CD4-positive, alpha-beta memory T cell (primary cell): Measurements from ENCODE around the gene INCA1. TPM values are rescaled to one million over a fixed set of nuclear protein-coding genes. Genes with fewer than 3 reads are reported as not detected.
A peak's percentile ranks its signal among the peaks of the same experiment; 100 is the strongest.

Source experiments
- CTCF ChIA-PET: fragments of 350-600 bp; sonication (Branson Sonifier 250); formaldehyde crosslinking; loops from one replicate; lab custom pipeline; 2021; ENCODE audit warnings: inconsistent platforms; ENCODE audit not compliant: partially characterized antibody; lab: Charles Lee
- POLR2A ChIA-PET: fragments of 350-600 bp; sonication (Branson Sonifier 250); formaldehyde crosslinking; loops from one replicate; lab custom pipeline; 2021; ENCODE audit not compliant: partially characterized antibody; lab: Charles Lee
- DNase-seq, 5 donors: peaks; one replicate each; pipeline versions ENCODE4 v3.0.0 to v3.0.0-alpha.2; 2020 to 2022; ENCODE audit warnings: mixed read lengths in 1 of 5
- H3K27ac ChIP-seq: one replicate; pipeline ENCODE4 v1.7.0; 2013; ENCODE audit warnings: low read depth, low read length
- H3K27me3 ChIP-seq: 2 replicates; pipeline ENCODE4 v1.7.0; 2013; ENCODE audit warnings: mild to moderate bottlenecking, low read length, moderate library complexity; ENCODE audit not compliant: insufficient read depth
- H3K36me3 ChIP-seq: 2 replicates; pipeline ENCODE4 v1.7.0; 2013; ENCODE audit warnings: mild to moderate bottlenecking, low read length, moderate library complexity; ENCODE audit not compliant: insufficient read depth
- H3K4me1 ChIP-seq: 2 replicates; pipeline ENCODE4 v1.7.0; 2013; ENCODE audit warnings: mild to moderate bottlenecking, low read length, moderate library complexity; ENCODE audit not compliant: insufficient read depth
- H3K4me3 ChIP-seq, 2 donors: one replicate each; pipeline ENCODE4 v1.7.0; 2013; ENCODE audit warnings: low read length in 2 of 2, mild to moderate bottlenecking in 1 of 2
- H3K9me3 ChIP-seq, 2 donors: one replicate each; pipeline ENCODE4 v1.7.0; 2013; ENCODE audit warnings: low read length in 2 of 2, control low read depth in 1 of 2; ENCODE audit not compliant: control insufficient read depth in 1 of 2
- H3K27ac Mint-ChIP-seq, 7 donors: one replicate each; pipeline ENCODE4 v1.8.0; 2020 to 2021; ENCODE audit warnings: mixed read lengths in 7 of 7, mild to moderate bottlenecking in 6 of 7, inconsistent platforms in 3 of 7, moderate library complexity in 3 of 7
- H3K27me3 Mint-ChIP-seq, 2 donors: one replicate each; pipeline ENCODE4 v1.8.0; 2020 to 2021; ENCODE audit warnings: mixed read lengths in 2 of 2
- H3K36me3 Mint-ChIP-seq, 2 donors: one replicate each; pipeline ENCODE4 v1.8.0; 2020 to 2021; ENCODE audit warnings: mixed read lengths in 2 of 2, inconsistent platforms in 1 of 2, mild to moderate bottlenecking in 1 of 2
- H3K4me1 Mint-ChIP-seq, 4 donors: one replicate each; pipeline ENCODE4 v1.8.0; 2020 to 2021; ENCODE audit warnings: mixed read lengths in 4 of 4, mild to moderate bottlenecking in 1 of 4
- H3K4me3 Mint-ChIP-seq, 8 donors: one replicate each; pipeline ENCODE4 v1.8.0; 2020 to 2021; ENCODE audit warnings: mixed read lengths in 8 of 8, mild to moderate bottlenecking in 7 of 8, moderate library complexity in 6 of 8, inconsistent platforms in 3 of 8
- H3K9me3 Mint-ChIP-seq, 8 donors: one replicate each; pipeline ENCODE4 v1.8.0; 2020 to 2021; ENCODE audit warnings: mixed read lengths in 8 of 8, mild to moderate bottlenecking in 5 of 8, inconsistent platforms in 3 of 8, moderate library complexity in 1 of 8
- intact Hi-C: fragments of 100-400 bp; cut with micrococcal nuclease; formaldehyde crosslinking; loops from one replicate; pipeline ENCODE4 v1.15.1; 2023
- polyA plus RNA-seq, 2 donors: library from polyadenylated mRNA; unstranded; fragments of 300-500 nt; fragmentation: Illumina TruSeq; gene quantifications; one replicate each; pipeline ENCODE4 v1.2.3, GENCODE V29; 2021
- total RNA-seq, 2 experiments: library from RNA; stranded (reverse); gene quantifications; one replicate each; pipeline ENCODE4 v1.2.3, GENCODE V29; 2021

Gene INCA1
- total and polyA plus RNA-seq, 4 experiments from 2014 or later: 0.26 to 0.71 (median 0.51) TPM

DNA sequence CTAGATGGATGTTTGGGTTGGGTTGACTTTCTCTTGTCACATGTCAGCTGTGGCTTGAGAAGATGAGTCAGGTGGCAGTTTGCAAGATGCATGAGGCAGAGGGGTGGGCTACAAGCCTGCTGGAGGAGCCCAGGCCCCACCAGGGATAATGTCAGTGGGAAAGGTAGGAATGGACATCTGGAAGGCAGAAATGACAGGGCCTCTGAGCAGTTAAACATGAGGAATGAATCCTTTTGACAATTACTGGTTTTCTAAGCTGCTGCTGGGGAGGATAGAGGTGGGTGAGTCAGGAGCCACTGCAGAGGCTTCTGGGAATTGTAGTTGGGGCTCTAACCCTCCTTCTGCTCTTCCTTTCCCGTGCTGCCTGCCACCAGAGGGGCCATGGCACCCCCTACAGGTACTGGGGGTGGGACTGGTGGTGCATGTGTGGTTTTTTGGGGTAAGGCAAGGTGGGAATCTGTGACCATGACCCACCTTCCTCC is 22.2 kb upstream of the INCA1 start:
- DNase-seq: peak in 4 of 5 donors; percentile 21 to 27 (median 23)
- Histone ChIP-seq H3K36me3 (peaks cover 15% of the 10 kb centered on the region), H3K27ac (no peak overlapping the region), H3K27me3 (no peaks in the 10 kb centered on the region), H3K4me1 (no peaks in the 10 kb centered on the region), H3K4me3 (no peak overlapping the region), H3K9me3 (no peaks in the 10 kb centered on the region)
- H3K4me1 Mint-ChIP-seq: peaks cover 0 to 4% (median under 1%) of the 10 kb centered on the region in 4 donors
- POLR2A ChIA-PET: interaction anchor here (1.0 kb wide), 1 partner anchor 49 kb away, joined by 3 read pairs; no protein-coding TSS in a partner anchor
- H3K4me3 Mint-ChIP-seq: no peak overlapping the region
- no peaks in the 10 kb centered on the region for H3K9me3 Mint-ChIP-seq
- peaks cover 32 to 46% of the 10 kb centered on the region in 2 donors for H3K36me3 Mint-ChIP-seq
- peak overlapping the region in 6 of 7 donors; percentile 30 to 84 (median 64) for H3K27ac Mint-ChIP-seq
- intact Hi-C loops: loop anchor here (1.0 kb wide), 1 partner anchor 39 kb away; no protein-coding TSS in a partner anchor
- CTCF ChIA-PET: interaction anchor here (0.9 to 1.9 kb wide), 3 partner anchors 9 to 42 kb away, joined by 4 to 5 read pairs (median 5); no protein-coding TSS in a partner anchor
- no peaks in the 10 kb centered on the region for H3K27me3 Mint-ChIP-seq

- H3K36me3 ChIP-seq: peaks cover 13% of the 10 kb centered on the region
- DNase-seq: no peak
- intact Hi-C loops: no loop called here
Measured at GRCh38 chr17:5014357-5014756, 17.0 kb upstream of the INCA1 start.

GRCh38 chr17:5011928-5012327 is 14.6 kb upstream of the INCA1 start:
- no peaks in the 10 kb centered on the region for H3K4me1 ChIP-seq
- no peak for DNase-seq
- Mint-ChIP-seq H3K4me1 (peaks cover 0 to 3% (median 0%) of the 10 kb centered on the region in 4 donors), H3K9me3 (peaks cover 0 to 2% (median 0%) of the 10 kb centered on the region in 8 donors), H3K36me3 (peaks cover 20 to 41% of the 10 kb centered on the region in 2 donors), H3K27ac (peak overlapping the region in 3 of 7 donors; percentile 20 to 68 (median 50)), H3K4me3 (no peak overlapping the region), H3K27me3 (no peaks in the 10 kb centered on the region)
- H3K27ac ChIP-seq: no peak overlapping the region
- H3K36me3 ChIP-seq: peaks cover 12% of the 10 kb centered on the region
- intact Hi-C loops: no loop called here
- no peaks in the 10 kb centered on the region for H3K9me3 ChIP-seq
- ChIA-PET POLR2A (no interaction called here), CTCF (no interaction called here)
- H3K27me3 ChIP-seq: no peaks in the 10 kb centered on the region
- H3K4me3 ChIP-seq: no peak overlapping the region

More at GRCh38 chr17:5014357-5014756, 17.0 kb upstream of the INCA1 start:
- CTCF ChIA-PET: interaction anchor here (0.8 to 1.1 kb wide), 2 partner anchors 16 to 105 kb away, joined by 3 read pairs; no protein-coding TSS in a partner anchor
- Mint-ChIP-seq H3K27ac (peak overlapping the region in 1 of 7 donors; percentile 85), H3K9me3 (no peaks in the 10 kb centered on the region), H3K27me3 (no peaks in the 10 kb centered on the region), H3K4me3 (no peak overlapping the region), H3K4me1 (peaks cover 0 to 5% (median under 1%) of the 10 kb centered on the region in 4 donors), H3K36me3 (peaks cover 15 to 31% of the 10 kb centered on the region in 2 donors)
- Histone ChIP-seq H3K4me1 (no peaks in the 10 kb centered on the region), H3K4me3 (no peak overlapping the region), H3K27ac (no peak overlapping the region), H3K27me3 (no peaks in the 10 kb centered on the region), H3K9me3 (no peaks in the 10 kb centered on the region)
- POLR2A ChIA-PET: interaction anchor here (1.3 kb wide), 1 partner anchor 17 kb away, joined by 3 read pairs; the partner anchor contains the start of genes INCA1 and KIF1C

GRCh38 chr17:5003214-5003867 is 6.0 kb upstream of the INCA1 start:
- POLR2A ChIA-PET: no interaction called here
- Mint-ChIP-seq H3K27ac (peak overlapping the region in 1 of 7 donors; percentile 67), H3K27me3 (no peaks in the 10 kb centered on the region), H3K4me1 (peaks cover 8 to 24% (median 15%) of the 10 kb centered on the region in 4 donors), H3K9me3 (peaks cover 0 to 2% (median 0%) of the 10 kb centered on the region in 8 donors), H3K36me3 (peaks cover 54 to 68% of the 10 kb centered on the region in 2 donors), H3K4me3 (no peak overlapping the region)
- Histone ChIP-seq H3K36me3 (peaks cover 36% of the 10 kb centered on the region), H3K4me3 (no peak overlapping the region), H3K4me1 (peaks cover 15% of the 10 kb centered on the region), H3K27me3 (no peaks in the 10 kb centered on the region), H3K27ac (no peak overlapping the region), H3K9me3 (no peaks in the 10 kb centered on the region)
- CTCF ChIA-PET: no interaction called here
- DNase-seq: no peak
- intact Hi-C loops: no loop called here

DNA sequence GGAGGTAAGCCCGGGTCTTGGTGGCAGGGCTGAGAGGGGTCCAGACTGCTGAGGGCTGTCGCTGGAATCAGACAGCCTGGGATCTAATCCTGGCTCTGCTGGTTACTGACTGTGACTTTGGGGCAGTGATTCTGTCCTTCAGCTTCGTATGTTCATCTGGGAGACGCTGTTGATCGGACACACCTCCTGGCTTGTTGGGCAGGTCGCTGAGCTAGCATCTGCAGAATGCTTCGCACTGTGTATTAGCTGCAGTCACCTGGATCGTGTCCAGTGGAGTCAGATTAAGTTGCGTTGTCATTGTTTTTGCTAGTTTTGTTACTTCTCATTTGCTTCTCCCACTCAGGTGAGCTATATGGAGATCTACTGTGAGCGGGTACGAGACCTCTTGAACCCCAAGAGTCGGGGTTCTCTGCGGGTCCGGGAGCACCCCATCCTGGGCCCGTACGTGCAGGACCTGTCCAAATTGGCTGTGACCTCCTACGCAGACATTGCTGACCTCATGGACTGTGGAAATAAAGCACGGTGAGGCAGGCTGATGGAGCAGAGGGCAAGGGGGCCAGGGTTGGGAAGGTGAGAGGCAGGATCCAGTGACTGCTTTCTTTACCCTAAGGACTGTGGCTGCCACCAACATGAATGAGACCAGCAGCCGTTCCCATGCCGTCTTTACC is 4.9 kb upstream of the INCA1 start:
- peaks cover 0 to 2% (median 0%) of the 10 kb centered on the region in 8 donors for H3K9me3 Mint-ChIP-seq
- H3K4me3 Mint-ChIP-seq: no peak overlapping the region
- no peaks in the 10 kb centered on the region for H3K27me3 Mint-ChIP-seq
- peaks cover 36% of the 10 kb centered on the region for H3K36me3 ChIP-seq
- peaks cover 8 to 24% (median 15%) of the 10 kb centered on the region in 4 donors for H3K4me1 Mint-ChIP-seq
- H3K27ac ChIP-seq: no peak overlapping the region
- H3K36me3 Mint-ChIP-seq: peaks cover 46 to 57% of the 10 kb centered on the region in 2 donors
- POLR2A ChIA-PET: interaction anchor here (2.0 kb wide), 1 partner anchor 62 kb away, joined by 10 read pairs; the partner anchor contains the start of genes RNF167 and SLC25A11
- H3K27me3 ChIP-seq: no peaks in the 10 kb centered on the region
- DNase-seq: no peak
- H3K9me3 ChIP-seq: no peaks in the 10 kb centered on the region
- intact Hi-C loops: no loop called here
- H3K27ac Mint-ChIP-seq: peak overlapping the region in 2 of 7 donors; percentile 35 to 66
- peaks cover 16% of the 10 kb centered on the region for H3K4me1 ChIP-seq
- H3K4me3 ChIP-seq: no peak overlapping the region
- CTCF ChIA-PET: no interaction called here

- H3K9me3 Mint-ChIP-seq: no peaks in the 10 kb centered on the region
- Histone ChIP-seq H3K9me3 (no peaks in the 10 kb centered on the region), H3K36me3 (peaks cover 31% of the 10 kb centered on the region), H3K4me1 (peaks cover 22% of the 10 kb centered on the region), H3K27me3 (no peaks in the 10 kb centered on the region), H3K4me3 (no peak overlapping the region), H3K27ac (peak overlapping the region; percentile 9)
- no peaks in the 10 kb centered on the region for H3K27me3 Mint-ChIP-seq
- peaks cover 10 to 36% (median 21%) of the 10 kb centered on the region in 4 donors for H3K4me1 Mint-ChIP-seq
- H3K4me3 Mint-ChIP-seq: peak overlapping the region in 1 of 8 donors; percentile 43
- intact Hi-C loops: no loop called here
- peak overlapping the region in 2 of 7 donors; percentile 33 to 42 for H3K27ac Mint-ChIP-seq
- POLR2A ChIA-PET: interaction anchor here (1.3 kb wide), 1 partner anchor 12 kb away, joined by 3 read pairs; no protein-coding TSS in a partner anchor
- DNase-seq: no peak
- peaks cover 36 to 47% of the 10 kb centered on the region in 2 donors for H3K36me3 Mint-ChIP-seq
- CTCF ChIA-PET: interaction anchor here (1.2 kb wide), 1 partner anchor 98 kb away, joined by 3 read pairs; the partner anchor contains the start of gene CHRNE
Measured at GRCh38 chr17:5000237-5000639, 2.9 kb upstream of the INCA1 start.
